ENCODE measurements around the gene CFAP68. TPM values are rescaled to one million over a fixed set of nuclear protein-coding genes. Genes with fewer than 3 reads are reported as not detected.

CFAP68 gene
- total and polyA plus RNA-seq, 2 of the 8 experiments (the other 6 are each of a cell fraction or from before 2014, with no cell fraction given), result 21.4 to 43.1 TPM

DNA sequence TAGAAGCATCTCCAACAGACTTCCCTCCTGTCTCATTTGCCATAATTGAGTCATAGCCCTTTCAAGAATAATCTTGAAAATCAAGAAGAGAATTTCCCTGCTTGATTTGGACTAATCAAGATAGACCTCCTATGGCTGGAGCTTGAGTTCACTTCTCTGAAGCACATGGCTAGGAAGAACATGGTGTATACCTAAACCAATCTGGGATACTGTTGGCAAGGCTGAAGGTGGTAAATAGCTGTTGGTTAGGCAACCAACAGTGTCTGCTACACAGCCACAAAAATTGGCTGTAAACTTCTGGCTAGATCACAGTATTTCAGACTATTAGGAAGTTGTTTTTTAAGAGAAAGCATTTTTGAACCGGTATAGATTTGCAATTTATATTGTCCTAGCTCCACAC is 27.3 kb downstream of the CFAP68 start (continued):
- TF ChIP-seq HDAC6 (IDR thresholded peaks at IDR 0.05; ENCODE audit: low read depth, low read length) (no peak), SIX5 (IDR thresholded peaks at IDR 0.05; ENCODE audit: low read depth, low read length) (no peak), SP1 (IDR thresholded peaks at IDR 0.05; ENCODE audit: low read depth, low read length) (no peak), SUZ12 (IDR thresholded peaks at IDR 0.05; ENCODE audit: low read length) (no peak), BRCA1 (IDR thresholded peaks at IDR 0.05; ENCODE audit: low read depth, low read length) (no peak)
- TF ChIP-seq, protein P1, sequence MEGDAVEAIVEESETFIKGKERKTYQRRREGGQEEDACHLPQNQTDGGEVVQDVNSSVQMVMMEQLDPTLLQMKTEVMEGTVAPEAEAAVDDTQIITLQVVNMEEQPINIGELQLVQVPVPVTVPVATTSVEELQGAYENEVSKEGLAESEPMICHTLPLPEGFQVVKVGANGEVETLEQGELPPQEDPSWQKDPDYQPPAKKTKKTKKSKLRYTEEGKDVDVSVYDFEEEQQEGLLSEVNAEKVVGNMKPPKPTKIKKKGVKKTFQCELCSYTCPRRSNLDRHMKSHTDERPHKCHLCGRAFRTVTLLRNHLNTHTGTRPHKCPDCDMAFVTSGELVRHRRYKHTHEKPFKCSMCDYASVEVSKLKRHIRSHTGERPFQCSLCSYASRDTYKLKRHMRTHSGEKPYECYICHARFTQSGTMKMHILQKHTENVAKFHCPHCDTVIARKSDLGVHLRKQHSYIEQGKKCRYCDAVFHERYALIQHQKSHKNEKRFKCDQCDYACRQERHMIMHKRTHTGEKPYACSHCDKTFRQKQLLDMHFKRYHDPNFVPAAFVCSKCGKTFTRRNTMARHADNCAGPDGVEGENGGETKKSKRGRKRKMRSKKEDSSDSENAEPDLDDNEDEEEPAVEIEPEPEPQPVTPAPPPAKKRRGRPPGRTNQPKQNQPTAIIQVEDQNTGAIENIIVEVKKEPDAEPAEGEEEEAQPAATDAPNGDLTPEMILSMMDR (IDR thresholded peaks at IDR 0.05; ENCODE audit: control extremely low read depth in 1 of 3, insufficient read depth in 1 of 3, low read depth in 1 of 3, low read length in 3 of 3), result no peak
